Transverse colon (tissue), 3 donors: ENCODE results near the gene DPY19L1.

ENCODE experiments used
- POLR2A ChIP-seq: fragments of 450-650 bp; IDR thresholded peaks from one replicate; pipeline ENCODE4 v1.6.1; 2016; ENCODE audit warnings: antibody characterized with exemption, mild to moderate bottlenecking, moderate library complexity
- TF ChIP-seq, protein P1 (sequence below), 5 experiments: fragments of 200-600 bp in 3 of 5; fragments of 450-650 bp in 2 of 5; sonication (generic) in 3 of 5; IDR thresholded peaks; 1 replicate in 2 of 5; 2 replicates in 3 of 5; pipeline ENCODE4 v1.5.1; 2016 to 2017; ENCODE audit warnings: antibody characterized with exemption in 5 of 5, inconsistent platforms in 3 of 5, mild to moderate bottlenecking in 2 of 5, moderate library complexity in 1 of 5

DNA sequence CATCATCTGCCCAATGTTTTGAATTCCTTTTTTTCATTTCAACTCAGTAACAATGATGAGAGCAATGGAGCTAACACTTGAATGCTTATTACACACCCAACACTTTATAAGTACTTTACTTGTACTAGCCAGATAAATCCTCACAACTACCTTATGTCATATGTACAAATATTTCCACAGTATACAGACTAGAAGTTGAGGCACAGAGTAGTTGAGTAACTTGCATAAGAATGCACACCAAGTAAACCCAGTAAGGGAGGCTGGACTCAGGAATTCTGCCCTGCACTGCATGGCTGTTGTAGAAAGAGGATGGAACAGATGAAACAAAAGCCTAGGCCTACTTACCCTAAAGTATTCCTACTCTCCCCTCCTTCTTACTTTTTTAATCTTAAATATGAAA, 15.8 kb downstream of the DPY19L1 start:
- no peak for TF ChIP-seq POLR2A
- TF ChIP-seq, protein P1, sequence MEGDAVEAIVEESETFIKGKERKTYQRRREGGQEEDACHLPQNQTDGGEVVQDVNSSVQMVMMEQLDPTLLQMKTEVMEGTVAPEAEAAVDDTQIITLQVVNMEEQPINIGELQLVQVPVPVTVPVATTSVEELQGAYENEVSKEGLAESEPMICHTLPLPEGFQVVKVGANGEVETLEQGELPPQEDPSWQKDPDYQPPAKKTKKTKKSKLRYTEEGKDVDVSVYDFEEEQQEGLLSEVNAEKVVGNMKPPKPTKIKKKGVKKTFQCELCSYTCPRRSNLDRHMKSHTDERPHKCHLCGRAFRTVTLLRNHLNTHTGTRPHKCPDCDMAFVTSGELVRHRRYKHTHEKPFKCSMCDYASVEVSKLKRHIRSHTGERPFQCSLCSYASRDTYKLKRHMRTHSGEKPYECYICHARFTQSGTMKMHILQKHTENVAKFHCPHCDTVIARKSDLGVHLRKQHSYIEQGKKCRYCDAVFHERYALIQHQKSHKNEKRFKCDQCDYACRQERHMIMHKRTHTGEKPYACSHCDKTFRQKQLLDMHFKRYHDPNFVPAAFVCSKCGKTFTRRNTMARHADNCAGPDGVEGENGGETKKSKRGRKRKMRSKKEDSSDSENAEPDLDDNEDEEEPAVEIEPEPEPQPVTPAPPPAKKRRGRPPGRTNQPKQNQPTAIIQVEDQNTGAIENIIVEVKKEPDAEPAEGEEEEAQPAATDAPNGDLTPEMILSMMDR (IDR thresholded peaks at IDR 0.05), result no peak
